HEK293T (cell line): ENCODE measurements around the gene TIMP4.

Source experiments
- BHLHE40 ChIP-seq: fragments of 450-650 bp; IDR thresholded peaks from 2 replicates; pipeline ENCODE4 v1.6.1; 2016; ENCODE audit warnings: mild to moderate bottlenecking, moderate library complexity, borderline replicate concordance
- FOXM1 ChIP-seq: fragments of 450-650 bp; IDR thresholded peaks from 2 replicates; pipeline ENCODE4 v1.6.1; 2017; ENCODE audit warnings: mild to moderate bottlenecking, borderline replicate concordance
- L3MBTL2 ChIP-seq: fragments of 450-650 bp; conservative IDR thresholded peaks from 2 replicates; pipeline ENCODE4 v1.6.1; 2016; ENCODE audit warnings: mild to moderate bottlenecking
- PKNOX1 ChIP-seq: fragments of 450-650 bp; IDR thresholded peaks from 2 replicates; pipeline ENCODE4 v1.6.1; 2016
- SP1 ChIP-seq: fragments of 450-650 bp; IDR thresholded peaks from 2 replicates; pipeline ENCODE4 v1.6.1; 2017
- SUZ12 ChIP-seq: fragments of 450-650 bp; IDR thresholded peaks from 2 replicates; pipeline ENCODE4 v1.6.1; 2016; ENCODE audit warnings: mild to moderate bottlenecking
- TARDBP ChIP-seq: fragments of 450-650 bp; IDR thresholded peaks from 2 replicates; pipeline ENCODE4 v1.6.1; 2016

- TF ChIP-seq TARDBP (no peak), PKNOX1 (no peak), SUZ12 (no peak), L3MBTL2 (no peak), FOXM1 (no peak), SP1 (no peak), BHLHE40 (no peak)
These were observed 25.8 kb upstream of the TIMP4 start for GRCh38 chr3:12184541-12184940.
